ENCODE results near the gene GEMIN4.

- TF ChIP-seq STAT1 (IDR thresholded peaks at IDR 0.05; ENCODE audit: unreplicated experiment), result no peak
- TF ChIP-seq CTCF (conservative IDR thresholded peaks at IDR 0.05; ENCODE audit: low read depth in 2 of 2), result no peak
Measured at GRCh38 chr17:767076-767475, 15.0 kb upstream of the GEMIN4 start.
